Gastrocnemius medialis (tissue), 4 donors: ENCODE results near the gene TAF3.

Source experiments
- CTCF ChIP-seq, 5 experiments: fragments of 450-650 bp in 3 of 5; fragments of 200-600 bp in 2 of 5; sonication (generic) in 2 of 5; IDR thresholded peaks in 4 of 5; conservative IDR thresholded peaks in 1 of 5; 1 replicate in 4 of 5; 2 replicates in 1 of 5; pipeline ENCODE4 v1.5.1; 2016 to 2019; ENCODE audit warnings: antibody characterized with exemption in 5 of 5, mild to moderate bottlenecking in 3 of 5, moderate library complexity in 3 of 5
- POLR2A ChIP-seq, 2 donors: fragments of 450-650 bp; IDR thresholded peaks; one replicate each; pipeline ENCODE4 v1.6.1; 2017; ENCODE audit warnings: antibody characterized with exemption in 2 of 2, mild to moderate bottlenecking in 2 of 2, moderate library complexity in 2 of 2

GRCh38 chr10:7881119-7881518 is 62.8 kb downstream of the TAF3 start:
- TF ChIP-seq CTCF (IDR thresholded peaks at IDR 0.05 in 4 of 5, conservative IDR thresholded peaks at IDR 0.05 in 1 of 5) (no peak), POLR2A (IDR thresholded peaks at IDR 0.05) (no peak)
